Measurements from ENCODE around the gene MCAM.

DNA sequence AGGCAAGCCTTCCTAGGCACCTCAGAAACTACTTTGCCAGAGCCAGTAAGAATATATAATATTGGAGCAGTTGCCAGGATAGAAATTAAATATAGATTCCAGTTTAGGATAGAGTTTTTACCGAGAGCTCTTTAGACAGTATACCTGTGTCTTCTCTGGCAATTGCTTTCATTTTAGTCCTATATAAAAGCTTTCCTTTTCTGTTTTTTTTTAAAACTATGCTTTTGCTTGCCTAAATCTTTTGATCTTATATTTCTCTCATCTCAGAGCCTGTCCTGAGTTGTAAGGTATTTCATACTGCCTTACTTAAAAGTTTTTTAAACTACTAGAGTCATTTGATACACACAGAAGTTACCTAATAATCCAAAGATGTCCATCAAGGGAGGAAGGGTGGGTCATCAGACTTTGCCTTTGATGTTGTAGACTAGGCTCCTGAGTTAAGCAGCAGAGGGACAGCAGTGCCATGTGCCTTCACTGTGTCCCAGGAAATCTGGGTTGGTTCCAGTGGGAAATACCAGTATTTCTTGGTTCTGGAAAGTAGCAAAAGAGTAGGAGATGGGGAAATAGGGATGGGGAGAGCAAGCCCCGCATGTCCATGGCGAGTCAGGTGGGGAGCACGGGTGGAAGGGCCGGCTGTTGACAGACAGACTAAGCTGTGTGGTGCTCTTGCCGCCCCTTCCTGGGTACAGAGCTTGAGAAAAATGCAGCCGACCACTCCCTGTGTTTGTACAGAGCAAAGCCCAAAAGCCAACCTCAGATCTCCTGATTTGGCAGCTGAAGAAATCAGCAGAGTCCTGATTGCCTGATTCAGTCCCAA, 11.2 kb downstream of the MCAM start:
- TF ChIP-seq, protein P1, sequence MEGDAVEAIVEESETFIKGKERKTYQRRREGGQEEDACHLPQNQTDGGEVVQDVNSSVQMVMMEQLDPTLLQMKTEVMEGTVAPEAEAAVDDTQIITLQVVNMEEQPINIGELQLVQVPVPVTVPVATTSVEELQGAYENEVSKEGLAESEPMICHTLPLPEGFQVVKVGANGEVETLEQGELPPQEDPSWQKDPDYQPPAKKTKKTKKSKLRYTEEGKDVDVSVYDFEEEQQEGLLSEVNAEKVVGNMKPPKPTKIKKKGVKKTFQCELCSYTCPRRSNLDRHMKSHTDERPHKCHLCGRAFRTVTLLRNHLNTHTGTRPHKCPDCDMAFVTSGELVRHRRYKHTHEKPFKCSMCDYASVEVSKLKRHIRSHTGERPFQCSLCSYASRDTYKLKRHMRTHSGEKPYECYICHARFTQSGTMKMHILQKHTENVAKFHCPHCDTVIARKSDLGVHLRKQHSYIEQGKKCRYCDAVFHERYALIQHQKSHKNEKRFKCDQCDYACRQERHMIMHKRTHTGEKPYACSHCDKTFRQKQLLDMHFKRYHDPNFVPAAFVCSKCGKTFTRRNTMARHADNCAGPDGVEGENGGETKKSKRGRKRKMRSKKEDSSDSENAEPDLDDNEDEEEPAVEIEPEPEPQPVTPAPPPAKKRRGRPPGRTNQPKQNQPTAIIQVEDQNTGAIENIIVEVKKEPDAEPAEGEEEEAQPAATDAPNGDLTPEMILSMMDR (IDR thresholded peaks at IDR 0.05), result no peak
- no peak for TF ChIP-seq POLR2A (IDR thresholded peaks at IDR 0.05)

All from Peyer's patch (tissue), 4 donors.